Testis (tissue), 3 donors: Measurements from ENCODE around the gene NBEA. TPM values are rescaled to one million over a fixed set of nuclear protein-coding genes. Genes with fewer than 3 reads are reported as not detected.
"Not testable (repeated sequence)": the region's sequence is repeated elsewhere in the genome, so short reads cannot be mapped to it uniquely, and the experiment has no call there.

Experiments used
- DNase-seq: peaks from one replicate; pipeline ENCODE4 v3.0.0-alpha.2; 2019
- H3K27ac ChIP-seq, 2 donors: fragments of 200-600 bp; sonication (generic); one replicate each; pipeline ENCODE4 v1.5.1; 2019
- H3K27me3 ChIP-seq: fragments of 200-600 bp; sonication (generic); one replicate; pipeline ENCODE4 v1.5.1; 2019
- H3K36me3 ChIP-seq: fragments of 200-600 bp; sonication (generic); one replicate; pipeline ENCODE4 v1.5.1; 2017; ENCODE audit warnings: low read depth; ENCODE audit errors: missing control alignments
- H3K4me1 ChIP-seq: fragments of 200-600 bp; sonication (generic); one replicate; pipeline ENCODE4 v1.5.1; 2019
- H3K4me3 ChIP-seq, 2 donors: fragments of 200-600 bp; sonication (generic); one replicate each; pipeline ENCODE4 v1.5.1; 2017 to 2019
- H3K9me3 ChIP-seq: fragments of 200-600 bp; sonication (generic); one replicate; pipeline ENCODE4 v1.5.1; 2017
- POLR2A ChIP-seq: fragments of 450-650 bp; IDR thresholded peaks from one replicate; pipeline ENCODE4 v1.6.1; 2017; ENCODE audit warnings: antibody characterized with exemption, mild to moderate bottlenecking, moderate library complexity
- WGBS, 2 donors: methylation state at CpG; one replicate each; pipeline ENCODE4 v1.1.5; 2018; 5-methylcytosine and 5-hydroxymethylcytosine counted together
- intact Hi-C: fragments of 100-400 bp; cut with DNase I; formaldehyde crosslinking; loops from one replicate; pipeline ENCODE4 v1.15.1; 2023; ENCODE audit warnings: low total_unique reads
- polyA plus RNA-seq: library from polyadenylated mRNA; stranded (reverse); fragments of 350-450 nt; fragmentation: Illumina TruSeq; extraction: RNeasy Lipid Tissue Mini Kit (QIAGEN cat#74804); gene quantifications from one replicate; pipeline ENCODE4 v1.2.3, GENCODE V29; 2014; ENCODE audit warnings: low read depth, low replicate concordance; ENCODE audit not compliant: insufficient read depth
- total RNA-seq, 2 donors: library from RNA; depleted of rRNA; stranded (reverse); fragments of >200 nt; gene quantifications; one replicate each; pipeline ENCODE4 v1.2.3, GENCODE V29; 2016
- TF ChIP-seq, protein P1 (sequence below), 3 experiments: fragments of 450-650 bp in 2 of 3; fragments of 200-600 bp in 1 of 3; sonication (generic) in 1 of 3; IDR thresholded peaks; one replicate each; pipeline ENCODE4 v1.5.1; 2016 to 2019; ENCODE audit warnings: antibody characterized with exemption in 3 of 3, mild to moderate bottlenecking in 2 of 3, moderate library complexity in 1 of 3

The NBEA gene
- total and polyA plus RNA-seq, 3 donors from 2014 or later: 8.6 to 22.2 (median 18.3) TPM

DNA sequence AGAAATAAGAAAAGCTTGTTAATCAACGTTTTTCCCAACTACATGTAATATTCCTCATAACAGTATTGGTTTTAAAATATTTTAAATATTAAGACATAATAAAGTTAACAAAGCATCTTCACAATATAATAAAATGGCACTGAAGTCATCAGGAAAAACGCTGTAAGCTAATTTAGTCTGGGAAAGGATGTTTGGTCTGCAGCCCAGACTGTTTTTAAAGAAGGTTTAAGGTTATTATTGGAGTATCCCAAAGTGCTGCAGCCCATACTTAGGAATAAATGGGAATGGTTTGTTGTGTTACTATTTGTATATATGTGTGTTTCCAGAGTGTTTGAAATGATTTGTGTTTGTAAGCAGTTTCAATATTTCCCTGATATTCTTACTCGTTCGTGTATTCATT, 727.3 kb downstream of the NBEA start:
- Histone ChIP-seq H3K27me3 (no peaks in the 10 kb centered on the region), H3K9me3 (no peaks in the 10 kb centered on the region), H3K4me1 (no peaks in the 10 kb centered on the region), H3K27ac (no peak overlapping the region), H3K36me3 (no peaks in the 10 kb centered on the region), H3K4me3 (no peak overlapping the region)
- intact Hi-C loops: no loop called here
- 81 to 89% methylated on average over 4 of the region's 4 CpGs for WGBS, 2 donors
- no peak for DNase-seq
- TF ChIP-seq, protein P1, sequence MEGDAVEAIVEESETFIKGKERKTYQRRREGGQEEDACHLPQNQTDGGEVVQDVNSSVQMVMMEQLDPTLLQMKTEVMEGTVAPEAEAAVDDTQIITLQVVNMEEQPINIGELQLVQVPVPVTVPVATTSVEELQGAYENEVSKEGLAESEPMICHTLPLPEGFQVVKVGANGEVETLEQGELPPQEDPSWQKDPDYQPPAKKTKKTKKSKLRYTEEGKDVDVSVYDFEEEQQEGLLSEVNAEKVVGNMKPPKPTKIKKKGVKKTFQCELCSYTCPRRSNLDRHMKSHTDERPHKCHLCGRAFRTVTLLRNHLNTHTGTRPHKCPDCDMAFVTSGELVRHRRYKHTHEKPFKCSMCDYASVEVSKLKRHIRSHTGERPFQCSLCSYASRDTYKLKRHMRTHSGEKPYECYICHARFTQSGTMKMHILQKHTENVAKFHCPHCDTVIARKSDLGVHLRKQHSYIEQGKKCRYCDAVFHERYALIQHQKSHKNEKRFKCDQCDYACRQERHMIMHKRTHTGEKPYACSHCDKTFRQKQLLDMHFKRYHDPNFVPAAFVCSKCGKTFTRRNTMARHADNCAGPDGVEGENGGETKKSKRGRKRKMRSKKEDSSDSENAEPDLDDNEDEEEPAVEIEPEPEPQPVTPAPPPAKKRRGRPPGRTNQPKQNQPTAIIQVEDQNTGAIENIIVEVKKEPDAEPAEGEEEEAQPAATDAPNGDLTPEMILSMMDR (IDR thresholded peaks at IDR 0.05): no peak
- no peak for TF ChIP-seq POLR2A

- Histone ChIP-seq H3K4me1 (no peaks in the 10 kb centered on the region), H3K9me3 (no peaks in the 10 kb centered on the region), H3K4me3 (no peak overlapping the region), H3K36me3 (no peaks in the 10 kb centered on the region), H3K27me3 (no peaks in the 10 kb centered on the region), H3K27ac (no peak overlapping the region)
- DNase-seq: no peak
- intact Hi-C loops: no loop called here
- WGBS, 2 donors: 83 to 85% methylated on average over 6 of the region's 6 CpGs
- TF ChIP-seq, protein P1 (IDR thresholded peaks at IDR 0.05): no peak
- TF ChIP-seq POLR2A: no peak
Measured at GRCh38 chr13:35672611-35673010, 730.5 kb downstream of the NBEA start.

- WGBS, 2 donors: 94 to 98% methylated on average over 4 of the region's 4 CpGs
- H3K36me3 ChIP-seq: no peaks in the 10 kb centered on the region
- H3K4me1 ChIP-seq: no peaks in the 10 kb centered on the region
- no peak overlapping the region for H3K27ac ChIP-seq
- H3K9me3 ChIP-seq: no peaks in the 10 kb centered on the region
- no peak for TF ChIP-seq POLR2A
- TF ChIP-seq, protein P1 (IDR thresholded peaks at IDR 0.05): no peak
- DNase-seq: no peak
- intact Hi-C loops: no loop called here
- no peaks in the 10 kb centered on the region for H3K27me3 ChIP-seq
- H3K4me3 ChIP-seq: no peak overlapping the region
Measured at GRCh38 chr13:35675651-35676050, 733.6 kb downstream of the NBEA start.

DNA sequence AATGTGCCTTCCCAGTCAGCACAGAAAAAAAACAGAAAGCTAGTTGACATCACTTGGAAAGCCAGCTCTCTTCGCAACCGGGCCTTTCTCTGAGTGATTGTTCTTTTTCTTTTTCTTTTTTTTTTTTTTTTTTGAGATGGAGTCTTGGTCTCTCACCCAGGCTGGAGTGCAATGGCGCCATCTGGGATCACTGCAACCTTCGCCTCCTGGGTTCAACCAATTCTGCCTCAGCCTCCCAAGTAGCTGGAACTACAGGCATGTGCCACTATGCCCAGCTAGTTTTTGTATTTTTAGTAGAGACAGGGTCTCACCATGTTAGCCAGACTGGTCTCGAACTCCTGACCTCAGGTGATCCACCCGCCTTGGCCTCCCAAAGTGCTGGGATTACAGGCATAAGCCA, 735.8 kb downstream of the NBEA start:
- DNase-seq, H3K4me3 ChIP-seq, intact Hi-C loops, H3K27me3 ChIP-seq, H3K9me3 ChIP-seq, H3K27ac ChIP-seq, H3K4me1 ChIP-seq, H3K36me3 ChIP-seq: not testable (repeated sequence)
- 72 to 83% methylated on average over 6 of the region's 6 CpGs for WGBS, 2 donors

DNA sequence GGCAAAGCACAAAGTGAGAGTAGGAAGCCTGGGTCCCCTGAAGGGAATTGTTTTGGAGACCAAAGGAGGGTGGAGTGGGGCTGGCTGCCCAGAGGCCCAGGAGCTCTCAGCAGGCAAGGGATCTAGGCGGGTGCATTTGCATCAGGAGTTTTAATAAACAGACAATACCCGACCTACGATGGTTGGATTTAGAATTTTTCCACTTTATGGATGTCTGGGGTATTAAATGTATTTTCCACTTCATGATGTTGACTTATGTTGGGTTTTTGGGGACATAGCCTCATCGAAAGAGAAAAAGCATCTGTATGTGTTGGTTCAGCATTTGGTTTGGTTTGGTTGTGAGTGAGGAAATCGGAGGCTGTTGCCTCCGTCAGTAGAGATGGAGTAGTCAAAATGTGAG, 739.6 kb downstream of the NBEA start:
- H3K4me3 ChIP-seq: no peak overlapping the region
- intact Hi-C loops: no loop called here
- H3K27me3 ChIP-seq: no peaks in the 10 kb centered on the region
- no peaks in the 10 kb centered on the region for H3K9me3 ChIP-seq
- no peaks in the 10 kb centered on the region for H3K4me1 ChIP-seq
- WGBS, 2 donors: 89 to 93% methylated on average over 6 of the region's 6 CpGs
- H3K36me3 ChIP-seq: no peaks in the 10 kb centered on the region
- no peak overlapping the region for H3K27ac ChIP-seq
- no peak for TF ChIP-seq POLR2A
- TF ChIP-seq, protein P1 (IDR thresholded peaks at IDR 0.05): no peak
- DNase-seq: no peak
